Esophagus squamous epithelium (tissue), 4 donors: ENCODE data around the gene SYTL3.

Source experiments
- CTCF ChIP-seq, 6 experiments: fragments of 450-650 bp in 4 of 6; fragments of 200-600 bp in 2 of 6; sonication (generic) in 2 of 6; IDR thresholded peaks; one replicate each; pipeline ENCODE4 v1.5.1; 2016 to 2019; ENCODE audit warnings: antibody characterized with exemption in 6 of 6, mild to moderate bottlenecking in 4 of 6, moderate library complexity in 4 of 6
- POLR2A ChIP-seq, 4 donors: fragments of 450-650 bp; IDR thresholded peaks; one replicate each; pipeline ENCODE4 v1.6.1; 2017; ENCODE audit warnings: antibody characterized with exemption in 4 of 4, mild to moderate bottlenecking in 4 of 4, moderate library complexity in 3 of 4

- TF ChIP-seq CTCF (IDR thresholded peaks at IDR 0.05) (no peak), POLR2A (IDR thresholded peaks at IDR 0.05) (no peak)
These were observed 126.9 kb downstream of the SYTL3 start for GRCh38 chr6:158776737-158777136.
